Stimulated activated CD4-positive, alpha-beta T cell treated with anti-CD3 and anti-CD28 coated beads, Interleukin-15, amount 100 ng/mL, for 24 hours (primary cell): ENCODE data around the gene RIN1.
"Not testable (repeated sequence)": the region's sequence is repeated elsewhere in the genome, so short reads cannot be mapped to it uniquely, and the experiment has no call there.

Source experiments
- DNase-seq: peaks from one replicate; pipeline ENCODE4 v3.0.0-alpha.2; 2020

The RIN1 gene

GRCh38 chr11:66350560-66351235 lies 14.5 kb upstream of the RIN1 start:
- DNase-seq, result not testable (repeated sequence)

GRCh38 chr11:66349084-66349386 lies 12.8 kb upstream of the RIN1 start:
- DNase-seq, result no peak

DNA sequence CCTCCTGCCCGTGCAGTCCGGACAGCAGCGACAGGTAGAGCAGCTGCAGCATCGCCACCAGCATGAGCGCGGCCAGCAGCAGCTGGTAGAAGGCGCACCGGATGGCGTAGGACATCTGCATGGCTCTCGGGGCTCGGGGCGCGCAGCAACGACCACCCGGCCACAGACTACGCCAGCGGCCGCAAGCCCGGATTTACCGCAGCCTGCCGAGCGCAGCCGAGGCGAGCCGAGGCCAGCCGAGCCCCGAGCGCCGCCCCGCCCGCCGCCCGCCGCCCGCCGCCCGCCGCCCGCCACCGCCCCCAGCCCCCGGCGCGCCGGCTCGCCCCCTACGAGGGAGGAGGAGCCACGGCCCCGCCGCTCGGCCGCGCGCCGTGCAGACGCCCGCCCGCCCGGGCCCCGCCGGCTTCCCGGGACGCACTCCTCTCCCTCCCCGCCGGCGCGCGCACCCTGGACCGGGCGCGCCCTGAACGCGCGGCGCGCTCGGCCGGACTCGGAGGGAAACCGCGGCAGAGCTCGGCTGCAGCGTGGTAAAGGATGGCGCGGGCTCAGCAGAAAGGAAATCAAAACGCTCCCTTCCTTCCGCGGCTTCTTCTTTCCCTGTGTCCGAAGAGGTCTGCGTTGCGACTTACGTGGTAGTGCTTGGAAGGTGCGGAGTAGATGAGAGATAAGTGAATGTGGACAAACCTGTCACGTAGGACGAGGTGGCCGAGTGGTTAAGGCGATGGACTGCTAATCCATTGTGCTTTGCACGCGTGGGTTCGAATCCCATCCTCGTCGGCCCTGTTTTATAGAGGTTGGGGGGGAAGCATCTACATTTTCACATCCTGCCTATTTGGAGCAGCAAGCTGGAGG lies 11.4 kb upstream of the RIN1 start, which contains the start of gene B4GAT1:
B4GAT1 (minus strand) TSS at position 205 of the 852 bp plus-strand sequence; CDS start at position 121, 84 bp downstream.
- DNase-seq, result peak; percentile 91

- DNase-seq, result peak; percentile 20
Observed at GRCh38 chr11:66346476-66347424, 10.5 kb upstream of the RIN1 start.

DNA sequence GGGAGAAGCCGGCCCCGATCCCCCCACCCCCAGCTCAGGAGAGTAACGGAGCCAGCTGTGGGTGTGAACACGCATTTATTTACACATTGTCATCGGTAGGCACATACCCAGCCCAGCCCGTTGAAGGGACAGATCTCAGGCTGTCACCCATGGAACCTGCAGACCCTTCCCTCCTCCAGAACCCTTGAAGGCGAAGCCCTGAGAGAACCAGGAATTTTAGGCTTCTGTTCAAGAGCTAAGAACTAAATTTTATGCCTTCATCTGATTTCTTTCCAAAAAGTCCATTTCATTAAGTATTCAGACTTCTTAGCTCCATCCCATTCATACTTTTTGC lies 9.0 kb upstream of the RIN1 start:
- no peak for DNase-seq

GRCh38 chr11:66344550-66345315 lies 8.5 kb upstream of the RIN1 start, which contains the start of gene BRMS1:
Gene BRMS1 (minus strand): TSS chr11:66345104. CDS start chr11:66342234, 2,870 bp downstream.
- DNase-seq, result peak; percentile 99

- DNase-seq, result no peak
Observed at GRCh38 chr11:66343176-66343575, 6.9 kb upstream of the RIN1 start.

DNA sequence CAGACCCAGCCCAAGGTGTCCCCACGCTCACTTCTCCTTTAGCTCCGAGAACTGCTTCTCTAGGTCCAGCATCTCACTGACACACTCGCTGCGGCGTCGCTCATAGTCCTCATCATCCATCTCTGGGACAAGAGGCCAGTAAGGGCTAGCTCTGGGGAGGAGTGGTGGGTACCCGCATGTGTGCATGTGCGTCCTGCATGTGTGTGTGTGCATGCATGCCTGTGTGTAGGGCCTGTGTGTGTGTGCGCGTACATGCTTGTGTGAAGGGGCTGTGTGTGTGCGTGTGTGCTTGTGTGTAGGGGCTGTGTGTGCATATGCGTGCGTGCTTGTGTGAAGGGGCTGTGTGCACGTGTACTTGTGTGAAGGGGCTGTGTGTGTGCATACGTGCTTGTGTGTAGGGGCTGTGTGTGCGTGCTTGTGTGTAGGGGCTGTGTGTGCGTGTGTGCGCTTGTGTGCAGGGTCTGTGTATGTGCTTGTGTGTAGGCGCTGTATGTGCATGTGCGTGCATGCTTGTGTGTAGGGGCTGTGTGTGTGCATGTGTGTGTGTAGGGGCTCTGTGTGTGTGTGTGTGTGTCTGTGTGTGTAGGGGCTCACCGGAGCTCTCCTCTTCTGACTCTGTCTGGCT lies 5.4 kb upstream of the RIN1 start:
- no peak for DNase-seq

- no peak for DNase-seq
Observed at GRCh38 chr11:66340596-66341501, 4.6 kb upstream of the RIN1 start.

GRCh38 chr11:66339686-66340483 lies 3.7 kb upstream of the RIN1 start:
- no peak for DNase-seq

DNA sequence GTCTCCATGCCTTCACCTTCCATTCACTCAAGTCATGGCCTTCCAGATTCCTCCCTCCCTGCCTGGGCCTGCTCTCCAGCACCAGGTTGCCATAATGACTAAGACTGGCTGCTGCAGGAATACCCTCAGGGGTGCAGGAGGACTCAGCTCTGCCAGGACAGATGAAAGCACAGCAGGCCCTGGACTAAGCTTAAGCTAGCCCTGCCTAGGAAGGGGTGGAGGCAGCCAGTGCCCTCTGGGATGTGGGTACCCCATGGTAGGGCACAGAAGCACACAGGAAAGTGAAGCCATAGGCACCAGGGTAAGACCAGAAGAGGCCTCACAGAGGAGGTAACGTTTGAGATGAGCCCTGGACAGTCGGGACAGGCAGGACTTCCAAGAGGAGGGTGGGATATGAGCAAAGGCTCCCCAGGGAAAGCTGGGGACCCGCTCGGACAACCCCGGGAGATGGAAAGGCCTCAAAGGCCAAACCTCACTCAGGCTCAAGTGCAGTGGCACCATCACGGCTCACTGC lies 3.0 kb upstream of the RIN1 start:
- DNase-seq, result no peak

- no peak for DNase-seq
Observed at GRCh38 chr11:66338276-66339161, 2.3 kb upstream of the RIN1 start.

- DNase-seq, result no peak
Observed at GRCh38 chr11:66337103-66337899, 1.1 kb upstream of the RIN1 start.

GRCh38 chr11:66335531-66336233 lies 552 bp downstream of the RIN1 start:
- DNase-seq, result no peak

DNA sequence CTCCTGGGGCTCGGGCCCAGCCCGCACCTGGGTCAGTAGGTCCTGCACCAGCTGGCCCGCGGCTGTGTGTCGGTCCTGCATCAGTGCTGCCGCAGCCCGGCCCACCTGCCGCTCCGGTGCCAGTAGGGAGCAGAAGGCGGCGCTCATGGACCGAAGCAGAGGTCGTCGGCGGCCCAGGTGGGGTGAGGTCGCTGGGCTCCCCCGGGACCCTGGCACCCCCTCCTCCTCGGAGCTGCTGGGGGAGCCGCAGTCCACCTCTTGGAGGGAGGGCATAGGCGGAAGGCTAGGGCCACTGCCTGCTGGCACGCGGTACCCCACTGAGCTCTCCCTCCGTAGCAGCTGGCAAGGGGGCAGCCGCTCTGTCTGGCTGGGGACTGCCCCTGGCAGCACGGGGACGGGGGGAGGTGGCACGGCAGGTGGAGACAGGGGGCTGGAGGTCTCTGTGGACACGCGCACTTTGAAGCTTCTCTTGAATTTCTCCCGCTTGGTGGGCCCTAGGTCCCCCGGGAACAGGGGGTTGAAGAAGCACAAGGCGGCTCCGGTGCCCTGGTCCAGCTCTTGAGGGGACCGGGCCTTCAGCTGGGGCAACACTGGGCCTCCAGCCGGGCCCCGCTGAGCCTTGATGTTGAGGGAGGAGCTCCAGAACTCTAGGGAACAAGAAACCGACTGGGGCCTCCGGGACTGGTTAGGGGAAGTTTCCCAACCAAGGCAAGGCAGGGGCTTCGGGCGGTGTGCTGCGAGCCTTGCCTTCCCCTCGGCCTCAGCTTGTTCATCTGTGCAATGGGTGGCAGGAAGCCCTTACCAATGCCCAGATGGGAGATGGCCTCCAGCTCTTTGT lies 1.4 kb downstream of the RIN1 start:
- no peak for DNase-seq
